K562 (cell line): ENCODE data around the gene SYT6.

Experiments
- BRCA1 ChIP-seq, 2 experiments: fragments of 450-650 bp in 1 of 2; sonication (generic) in 1 of 2; formaldehyde crosslinking in 1 of 2; IDR thresholded peaks; 2 replicates each; pipeline versions ENCODE4 v1.5.0 to v1.6.1; 2017 to 2020; ENCODE audit warnings: mild to moderate bottlenecking in 1 of 2, missing genetic modification reagents in 1 of 2
- EHMT2 ChIP-seq: fragments of 450-650 bp; IDR thresholded peaks from 2 replicates; pipeline ENCODE4 v1.6.1; 2018; ENCODE audit warnings: antibody characterized with exemption
- EZH2 ChIP-seq: IDR thresholded peaks from 2 replicates; pipeline ENCODE4 v1.6.1; 2012; ENCODE audit warnings: low read depth, mild to moderate bottlenecking, inconsistent platforms, low read length, borderline replicate concordance
- MAFK ChIP-seq: IDR thresholded peaks from 2 replicates; pipeline ENCODE4 v1.6.1; 2011; ENCODE audit warnings: low read length, improper control_type of control experiment
- MECOM ChIP-seq: fragments of 250-450 bp; sonication (Bioruptor Pico); IDR thresholded peaks from 2 replicates; pipeline ENCODE4 v1.8.0; 2022; ENCODE audit warnings: inconsistent platforms
- RBM34 ChIP-seq: fragments of 200-400 bp; formaldehyde crosslinking; IDR thresholded peaks from 2 replicates; pipeline ENCODE4 v1.6.1; 2018; ENCODE audit warnings: low read length, borderline replicate concordance; ENCODE audit not compliant: insufficient read depth
- U2AF1 ChIP-seq: fragments of 200-400 bp; formaldehyde crosslinking; optimal IDR thresholded peaks from 2 replicates; pipeline ENCODE3; 2017; ENCODE audit warnings: mild to moderate bottlenecking, low read depth, low read length, moderate library complexity
- ZBTB17 ChIP-seq: fragments of 450-650 bp; formaldehyde crosslinking; IDR thresholded peaks from 2 replicates; pipeline ENCODE4 v1.4.0; 2020; ENCODE audit warnings: mild to moderate bottlenecking
- ZEB2 ChIP-seq: fragments of 450-650 bp; IDR thresholded peaks from 2 replicates; pipeline ENCODE4 v1.6.1; 2016
- ZNF561 ChIP-seq: fragments of 450-650 bp; formaldehyde crosslinking; conservative IDR thresholded peaks from 2 replicates; pipeline ENCODE4 v1.4.0; 2020; ENCODE audit warnings: mild to moderate bottlenecking, moderate library complexity
- TF ChIP-seq, protein P1 (sequence below), 3 experiments: IDR thresholded peaks in 2 of 3; conservative IDR thresholded peaks in 1 of 3; 2 replicates each; pipeline ENCODE4 v1.5.1; 2011 to 2012; ENCODE audit warnings: low read length in 3 of 3, mild to moderate bottlenecking in 3 of 3, control low read depth in 2 of 3, improper control_type of control experiment in 1 of 3, inconsistent platforms in 1 of 3, low read depth in 1 of 3, mixed read lengths in 1 of 3, moderate library complexity in 1 of 3; ENCODE audit not compliant: insufficient read depth in 2 of 3
- TF ChIP-seq, protein P2 (sequence below): sonication (generic); formaldehyde crosslinking; IDR thresholded peaks from 2 replicates; pipeline ENCODE4 v1.8.0; 2022; ENCODE audit warnings: mild to moderate bottlenecking, low read depth, missing genetic modification reagents
- TF ChIP-seq, protein P3 (sequence below): conservative IDR thresholded peaks from 2 replicates; pipeline ENCODE4 v1.6.1; 2011; ENCODE audit warnings: low read depth, mild to moderate bottlenecking, low read length; ENCODE audit not compliant: control insufficient read depth
- TF ChIP-seq, protein P4 (sequence below), 2 experiments: fragments of 450-650 bp in 1 of 2; sonication (generic) in 1 of 2; formaldehyde crosslinking in 1 of 2; IDR thresholded peaks; 2 replicates each; pipeline versions ENCODE4 v1.7.1 to v1.9.0; 2016 to 2022; ENCODE audit warnings: inconsistent platforms in 1 of 2, mild to moderate bottlenecking in 1 of 2, missing genetic modification reagents in 1 of 2

DNA sequence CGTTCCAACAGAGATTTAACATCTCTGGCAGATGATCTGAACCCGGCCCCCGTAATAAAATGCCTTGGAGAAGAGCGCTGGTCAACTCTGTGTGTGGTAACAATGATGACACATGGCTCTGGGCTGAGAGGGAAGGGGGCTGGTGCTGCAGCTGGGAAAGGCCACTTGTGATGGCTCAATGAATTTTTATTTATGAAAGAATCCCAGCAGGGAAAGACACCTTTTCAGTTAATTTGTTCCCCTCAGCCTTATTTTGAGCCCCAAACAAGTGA is 59.4 kb downstream of the SYT6 start:
- TF ChIP-seq, protein P1, sequence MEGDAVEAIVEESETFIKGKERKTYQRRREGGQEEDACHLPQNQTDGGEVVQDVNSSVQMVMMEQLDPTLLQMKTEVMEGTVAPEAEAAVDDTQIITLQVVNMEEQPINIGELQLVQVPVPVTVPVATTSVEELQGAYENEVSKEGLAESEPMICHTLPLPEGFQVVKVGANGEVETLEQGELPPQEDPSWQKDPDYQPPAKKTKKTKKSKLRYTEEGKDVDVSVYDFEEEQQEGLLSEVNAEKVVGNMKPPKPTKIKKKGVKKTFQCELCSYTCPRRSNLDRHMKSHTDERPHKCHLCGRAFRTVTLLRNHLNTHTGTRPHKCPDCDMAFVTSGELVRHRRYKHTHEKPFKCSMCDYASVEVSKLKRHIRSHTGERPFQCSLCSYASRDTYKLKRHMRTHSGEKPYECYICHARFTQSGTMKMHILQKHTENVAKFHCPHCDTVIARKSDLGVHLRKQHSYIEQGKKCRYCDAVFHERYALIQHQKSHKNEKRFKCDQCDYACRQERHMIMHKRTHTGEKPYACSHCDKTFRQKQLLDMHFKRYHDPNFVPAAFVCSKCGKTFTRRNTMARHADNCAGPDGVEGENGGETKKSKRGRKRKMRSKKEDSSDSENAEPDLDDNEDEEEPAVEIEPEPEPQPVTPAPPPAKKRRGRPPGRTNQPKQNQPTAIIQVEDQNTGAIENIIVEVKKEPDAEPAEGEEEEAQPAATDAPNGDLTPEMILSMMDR (IDR thresholded peaks at IDR 0.05 in 2 of 3, conservative IDR thresholded peaks at IDR 0.05 in 1 of 3; ENCODE audit: insufficient read depth in 2 of 3, low read depth in 1 of 3, low read length in 3 of 3) = no peak
- TF ChIP-seq ZBTB17 (no peak), EZH2 (no peak), MAFK (no peak), EHMT2 (no peak), MECOM (CRISPR knock-in tag) (no peak), ZEB2 (no peak), RBM34 (no peak), U2AF1 (no peak), BRCA1 (IDR thresholded peaks at IDR 0.05) (no peak), BRCA1 (CRISPR knock-in tag; IDR thresholded peaks at IDR 0.05) (no peak), ZNF561 (CRISPR knock-in tag) (no peak)
- TF ChIP-seq, protein P2, sequence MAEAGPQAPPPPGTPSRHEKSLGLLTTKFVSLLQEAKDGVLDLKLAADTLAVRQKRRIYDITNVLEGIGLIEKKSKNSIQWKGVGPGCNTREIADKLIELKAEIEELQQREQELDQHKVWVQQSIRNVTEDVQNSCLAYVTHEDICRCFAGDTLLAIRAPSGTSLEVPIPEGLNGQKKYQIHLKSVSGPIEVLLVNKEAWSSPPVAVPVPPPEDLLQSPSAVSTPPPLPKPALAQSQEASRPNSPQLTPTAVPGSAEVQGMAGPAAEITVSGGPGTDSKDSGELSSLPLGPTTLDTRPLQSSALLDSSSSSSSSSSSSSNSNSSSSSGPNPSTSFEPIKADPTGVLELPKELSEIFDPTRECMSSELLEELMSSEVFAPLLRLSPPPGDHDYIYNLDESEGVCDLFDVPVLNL (CRISPR knock-in tag) = no peak
- TF ChIP-seq, protein P3, sequence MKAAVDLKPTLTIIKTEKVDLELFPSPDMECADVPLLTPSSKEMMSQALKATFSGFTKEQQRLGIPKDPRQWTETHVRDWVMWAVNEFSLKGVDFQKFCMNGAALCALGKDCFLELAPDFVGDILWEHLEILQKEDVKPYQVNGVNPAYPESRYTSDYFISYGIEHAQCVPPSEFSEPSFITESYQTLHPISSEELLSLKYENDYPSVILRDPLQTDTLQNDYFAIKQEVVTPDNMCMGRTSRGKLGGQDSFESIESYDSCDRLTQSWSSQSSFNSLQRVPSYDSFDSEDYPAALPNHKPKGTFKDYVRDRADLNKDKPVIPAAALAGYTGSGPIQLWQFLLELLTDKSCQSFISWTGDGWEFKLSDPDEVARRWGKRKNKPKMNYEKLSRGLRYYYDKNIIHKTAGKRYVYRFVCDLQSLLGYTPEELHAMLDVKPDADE = no peak
- TF ChIP-seq, protein P4, sequence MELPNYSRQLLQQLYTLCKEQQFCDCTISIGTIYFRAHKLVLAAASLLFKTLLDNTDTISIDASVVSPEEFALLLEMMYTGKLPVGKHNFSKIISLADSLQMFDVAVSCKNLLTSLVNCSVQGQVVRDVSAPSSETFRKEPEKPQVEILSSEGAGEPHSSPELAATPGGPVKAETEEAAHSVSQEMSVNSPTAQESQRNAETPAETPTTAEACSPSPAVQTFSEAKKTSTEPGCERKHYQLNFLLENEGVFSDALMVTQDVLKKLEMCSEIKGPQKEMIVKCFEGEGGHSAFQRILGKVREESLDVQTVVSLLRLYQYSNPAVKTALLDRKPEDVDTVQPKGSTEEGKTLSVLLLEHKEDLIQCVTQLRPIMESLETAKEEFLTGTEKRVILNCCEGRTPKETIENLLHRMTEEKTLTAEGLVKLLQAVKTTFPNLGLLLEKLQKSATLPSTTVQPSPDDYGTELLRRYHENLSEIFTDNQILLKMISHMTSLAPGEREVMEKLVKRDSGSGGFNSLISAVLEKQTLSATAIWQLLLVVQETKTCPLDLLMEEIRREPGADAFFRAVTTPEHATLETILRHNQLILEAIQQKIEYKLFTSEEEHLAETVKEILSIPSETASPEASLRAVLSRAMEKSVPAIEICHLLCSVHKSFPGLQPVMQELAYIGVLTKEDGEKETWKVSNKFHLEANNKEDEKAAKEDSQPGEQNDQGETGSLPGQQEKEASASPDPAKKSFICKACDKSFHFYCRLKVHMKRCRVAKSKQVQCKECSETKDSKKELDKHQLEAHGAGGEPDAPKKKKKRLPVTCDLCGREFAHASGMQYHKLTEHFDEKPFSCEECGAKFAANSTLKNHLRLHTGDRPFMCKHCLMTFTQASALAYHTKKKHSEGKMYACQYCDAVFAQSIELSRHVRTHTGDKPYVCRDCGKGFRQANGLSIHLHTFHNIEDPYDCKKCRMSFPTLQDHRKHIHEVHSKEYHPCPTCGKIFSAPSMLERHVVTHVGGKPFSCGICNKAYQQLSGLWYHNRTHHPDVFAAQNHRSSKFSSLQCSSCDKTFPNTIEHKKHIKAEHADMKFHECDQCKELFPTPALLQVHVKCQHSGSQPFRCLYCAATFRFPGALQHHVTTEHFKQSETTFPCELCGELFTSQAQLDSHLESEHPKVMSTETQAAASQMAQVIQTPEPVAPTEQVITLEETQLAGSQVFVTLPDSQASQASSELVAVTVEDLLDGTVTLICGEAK (IDR thresholded peaks at IDR 0.05) = no peak
- TF ChIP-seq, protein P4 (CRISPR knock-in tag; IDR thresholded peaks at IDR 0.05) = no peak
